ENCODE data around the gene VASN.

The VASN gene

GRCh38 chr16:4354512-4355409 is 16.9 kb upstream of the VASN start:
- DNase-seq: no peak

DNA sequence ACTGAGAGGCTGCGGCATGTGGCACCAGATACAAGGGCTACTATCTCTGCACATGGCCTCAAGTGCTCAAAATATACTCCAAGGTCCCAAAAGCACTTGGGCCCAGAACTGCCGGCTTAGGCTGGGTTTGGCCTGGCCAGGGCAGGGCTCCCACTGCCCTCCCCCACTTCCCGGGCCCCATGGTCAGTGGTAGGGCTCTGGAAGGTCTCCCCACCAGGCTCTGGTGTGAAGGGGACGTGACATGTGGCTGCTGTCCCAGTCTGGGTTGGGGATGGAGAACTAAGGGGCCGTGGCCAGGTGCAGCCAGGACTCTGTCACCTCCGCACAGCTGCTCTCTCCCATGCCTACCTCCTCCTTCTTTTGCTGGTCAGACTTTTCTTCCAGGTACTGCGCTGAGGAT is 14.8 kb upstream of the VASN start:
- no peak for DNase-seq

- DNase-seq: no peak
Observed at GRCh38 chr16:4358236-4358635, 13.4 kb upstream of the VASN start.

GRCh38 chr16:4358831-4359561 is 12.7 kb upstream of the VASN start:
- no peak for DNase-seq

- DNase-seq: no peak
Observed at GRCh38 chr16:4359914-4360313, 11.7 kb upstream of the VASN start.

- no peak for DNase-seq
Observed at GRCh38 chr16:4360538-4361021, 11.1 kb upstream of the VASN start.

DNA sequence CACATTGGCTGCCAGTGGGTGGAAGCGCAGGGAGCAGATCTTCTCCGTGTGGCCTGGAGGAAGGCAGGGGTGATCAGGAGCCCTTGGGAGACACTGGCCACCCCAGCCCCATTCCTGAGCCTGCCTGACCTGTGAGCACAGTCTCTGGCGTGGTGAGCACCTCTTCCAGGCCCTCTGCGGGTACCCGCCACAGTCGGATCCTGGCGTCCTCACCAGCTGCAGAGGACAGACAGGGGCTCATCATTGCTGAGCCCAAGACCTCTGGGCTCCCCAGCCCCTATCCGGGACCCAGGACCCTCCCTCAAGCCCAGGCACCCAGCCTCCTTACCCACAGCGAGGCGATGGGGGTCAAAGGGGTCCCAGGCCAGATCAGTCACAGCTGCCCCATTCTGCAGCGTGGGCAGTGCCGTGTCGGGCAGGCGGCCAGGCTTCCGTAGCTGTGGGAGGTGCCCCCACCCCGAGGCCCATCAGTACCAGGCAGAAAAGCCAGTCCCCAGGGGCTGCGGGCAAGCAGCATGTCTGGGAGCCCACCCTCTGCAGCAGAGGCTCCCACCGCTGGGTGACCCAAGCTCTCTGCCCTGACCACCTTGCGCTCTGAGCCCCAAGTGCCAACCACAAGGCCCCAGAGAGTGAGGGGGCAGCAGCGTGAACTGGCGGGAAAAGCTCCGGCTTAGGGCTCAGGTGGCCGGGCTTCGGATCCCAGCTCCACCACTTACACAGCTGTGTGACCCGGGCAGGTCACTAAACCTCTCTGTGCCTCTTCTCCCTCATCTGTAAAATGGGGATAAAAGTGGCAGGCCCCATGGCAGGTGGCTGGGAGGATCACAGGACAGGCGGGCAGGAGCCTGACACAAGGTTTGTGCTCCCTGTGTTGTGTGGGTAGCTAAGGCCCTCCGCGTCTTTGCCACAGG is 10.4 kb upstream of the VASN start:
- DNase-seq: no peak

DNA sequence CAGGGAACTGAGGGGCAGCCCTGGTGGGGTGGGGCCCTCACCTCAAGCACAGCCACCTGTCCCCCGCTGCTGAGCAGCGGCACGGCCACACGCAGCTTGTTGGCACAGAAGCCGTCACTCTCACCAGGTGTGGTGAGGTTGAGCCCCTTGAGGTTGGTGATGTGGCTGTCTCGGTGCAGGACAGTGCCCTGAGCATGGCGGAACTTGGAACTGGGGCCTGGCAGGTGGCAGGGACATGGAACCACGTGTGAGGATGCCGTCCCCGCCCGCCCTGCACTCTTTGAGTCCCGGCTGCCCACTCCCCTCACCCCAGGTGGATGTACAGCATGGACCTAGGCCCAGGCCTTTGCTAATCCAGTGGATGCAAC is 9.7 kb upstream of the VASN start:
- DNase-seq: no peak

GRCh38 chr16:4362476-4363135 is 9.0 kb upstream of the VASN start:
- no peak for DNase-seq

- DNase-seq: no peak
Observed at GRCh38 chr16:4364196-4365013, 7.2 kb upstream of the VASN start.

DNA sequence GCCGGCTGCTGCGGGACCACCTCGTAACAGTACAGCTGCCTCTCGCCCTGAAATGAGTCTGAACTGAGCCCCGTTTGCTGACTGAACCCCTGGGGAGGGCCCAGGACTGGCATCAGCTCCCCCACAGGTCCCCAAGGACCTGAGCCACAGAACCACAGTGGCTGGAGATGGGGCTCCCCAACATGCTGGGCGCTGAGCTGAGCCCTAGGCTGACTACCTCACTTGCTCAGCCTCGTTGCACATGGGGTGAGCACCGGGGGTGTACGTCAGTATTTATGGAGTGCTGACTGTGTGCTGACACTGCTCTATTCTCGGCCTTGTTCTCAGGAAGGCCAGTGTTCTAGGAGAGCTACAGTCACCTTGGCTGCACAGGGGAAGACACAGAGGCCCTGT is 6.6 kb upstream of the VASN start:
- DNase-seq: no peak

- no peak for DNase-seq
Observed at GRCh38 chr16:4365615-4366014, 6.0 kb upstream of the VASN start.

DNA sequence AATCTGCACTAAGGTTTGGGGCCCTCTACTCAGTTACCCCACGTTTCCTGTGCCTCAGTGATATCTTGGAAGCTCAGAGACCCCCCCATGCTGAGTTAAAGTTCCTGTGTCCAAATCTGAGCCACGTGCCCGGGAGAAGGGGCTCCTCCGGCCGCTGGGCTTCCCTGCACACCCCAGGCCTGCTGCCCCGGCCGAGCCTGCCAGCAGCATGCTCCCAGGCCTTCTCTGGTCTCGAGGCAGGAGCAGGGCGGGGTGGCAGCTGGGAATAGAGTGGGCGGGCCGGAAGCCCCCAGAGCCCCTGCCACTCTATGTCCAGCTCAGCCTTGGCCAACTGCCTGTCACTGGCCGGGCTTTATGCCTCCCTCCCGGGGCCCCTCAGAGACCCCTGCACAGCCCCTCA is 5.6 kb upstream of the VASN start:
- DNase-seq: no peak

- no peak for DNase-seq
Observed at GRCh38 chr16:4367393-4367856, 4.2 kb upstream of the VASN start.

- no peak for DNase-seq
Observed at GRCh38 chr16:4369007-4369733, 2.5 kb upstream of the VASN start.

DNA sequence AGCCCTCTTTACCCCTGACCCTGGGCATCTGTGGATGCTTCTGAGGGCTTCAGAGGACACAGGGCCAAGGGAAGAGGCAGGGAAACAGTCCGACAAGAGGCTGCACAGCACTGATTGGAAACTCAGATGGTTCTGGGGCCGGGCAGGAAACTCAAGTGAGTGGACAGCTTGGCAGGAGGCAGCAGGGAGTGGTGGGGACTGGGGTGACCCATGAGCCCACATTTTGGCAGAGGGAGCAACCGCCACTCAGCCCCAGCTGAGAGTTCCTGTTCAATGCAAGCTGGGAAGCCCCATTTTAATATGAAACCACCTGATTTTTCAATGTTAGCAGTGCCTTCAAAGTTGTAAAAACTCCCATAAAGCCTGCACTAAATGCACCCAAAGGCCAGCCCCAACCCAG is 1.5 kb upstream of the VASN start:
- no peak for DNase-seq

DNA sequence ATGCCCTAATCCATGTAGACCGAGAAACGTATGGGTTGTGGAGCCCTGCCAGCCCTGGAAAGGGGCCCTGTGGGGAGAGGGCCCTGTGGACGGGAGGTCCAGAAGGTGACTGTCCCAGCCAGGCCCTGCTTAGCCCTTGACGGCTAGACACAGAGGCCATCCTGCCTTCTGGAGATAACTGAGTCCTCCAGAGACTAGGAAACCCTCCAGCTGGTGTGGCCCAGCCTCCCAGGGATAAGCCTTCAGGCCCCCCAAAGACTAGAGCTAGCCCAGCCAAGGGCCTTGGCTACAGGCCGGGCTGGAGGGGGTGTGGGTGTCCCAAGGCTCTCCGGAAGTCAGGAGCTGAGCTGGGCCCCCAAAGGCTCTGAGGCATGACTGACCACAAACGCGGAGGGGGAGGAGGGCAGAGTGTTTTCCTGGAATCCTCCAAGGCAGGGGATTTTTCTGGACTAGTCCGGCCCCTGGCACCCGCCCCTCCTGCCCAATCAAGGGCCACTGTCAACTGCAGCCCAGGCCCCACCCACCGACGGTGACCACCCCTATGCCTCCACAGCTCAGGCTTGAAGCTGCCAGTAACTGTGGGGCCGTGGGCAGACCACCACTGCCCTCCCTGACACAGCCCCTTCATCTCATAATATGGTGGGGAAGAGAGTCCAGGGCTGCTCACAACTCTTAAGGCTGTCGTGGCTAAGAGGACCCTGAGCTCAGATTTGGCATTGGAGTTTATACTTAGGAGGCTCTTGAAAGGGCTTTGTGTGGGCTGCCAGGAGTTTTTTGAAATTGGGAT is 885 bp upstream of the VASN start:
- no peak for DNase-seq

GRCh38 chr16:4372001-4372577 is 441 bp downstream of the VASN start:
- DNase-seq: no peak

DNA sequence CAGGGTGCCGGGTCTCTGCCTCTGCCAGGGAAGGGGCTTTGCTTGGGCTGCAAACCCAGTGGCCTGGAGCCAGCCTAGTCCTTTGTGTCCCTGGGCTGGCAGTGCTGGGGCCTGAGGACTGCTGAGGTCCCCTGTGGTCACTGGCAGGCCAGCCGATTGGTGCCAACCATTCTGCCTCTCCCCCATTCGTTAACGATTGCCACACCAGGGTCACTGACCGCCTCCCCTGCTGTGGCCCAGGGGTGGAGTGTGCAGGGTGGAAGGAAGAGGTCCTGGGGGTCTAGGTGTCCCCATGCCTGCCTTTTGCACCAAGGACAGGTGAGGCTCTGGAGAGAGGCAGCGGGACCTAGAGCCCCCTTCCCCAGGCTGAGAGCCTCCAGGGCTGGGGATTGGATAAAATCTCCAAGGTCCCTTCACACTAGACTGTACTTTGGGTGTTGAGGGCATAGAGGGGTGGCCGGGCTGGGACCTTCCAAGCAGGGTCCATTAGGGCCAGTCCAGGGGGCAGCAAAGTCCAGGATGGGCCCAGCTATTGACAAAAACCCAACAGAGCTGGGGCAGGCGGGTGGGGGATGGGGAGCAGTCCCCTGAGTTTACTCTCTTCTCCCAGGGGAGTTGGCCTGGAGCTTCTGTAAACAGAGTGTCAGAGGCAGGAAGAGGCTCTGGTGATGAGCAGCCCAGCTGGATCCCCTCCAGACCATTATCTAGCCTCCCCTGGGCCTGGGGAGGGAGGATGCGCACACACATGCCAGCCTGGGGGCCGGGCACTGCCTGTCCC is 1.1 kb downstream of the VASN start:
- DNase-seq: no peak

Measured in GF-D8 (cell line).